GM19328 (cell line): ENCODE results near the gene FGGY.

Source experiments
- ATAC-seq: cut with Tn5 transposase; IDR thresholded peaks from one replicate; pipeline ENCODE4 v1.9.1; 2021; ENCODE audit warnings: mild to moderate bottlenecking, moderate library complexity; ENCODE audit not compliant: unreplicated experiment

The FGGY gene

GRCh38 chr1:59378621-59379370, 81.9 kb downstream of the FGGY start:
- no peak for ATAC-seq

GRCh38 chr1:59379371-59379728, 82.5 kb downstream of the FGGY start:
- no peak for ATAC-seq

GRCh38 chr1:59383963-59384362, 87.1 kb downstream of the FGGY start:
- ATAC-seq: no peak

GRCh38 chr1:59384443-59384842, 87.5 kb downstream of the FGGY start:
- no peak for ATAC-seq

- no peak for ATAC-seq
Measured at GRCh38 chr1:59388191-59388590, 91.3 kb downstream of the FGGY start.

- no peak for ATAC-seq
Measured at GRCh38 chr1:59389847-59390246, 93.0 kb downstream of the FGGY start.

GRCh38 chr1:59390307-59390706, 93.4 kb downstream of the FGGY start:
- ATAC-seq: no peak

GRCh38 chr1:59391212-59392179, 94.6 kb downstream of the FGGY start:
- ATAC-seq: no peak

- ATAC-seq: no peak
Measured at GRCh38 chr1:59393211-59394180, 96.6 kb downstream of the FGGY start.

GRCh38 chr1:59394706-59395425, 98.0 kb downstream of the FGGY start:
- ATAC-seq: no peak

- ATAC-seq: no peak
Measured at GRCh38 chr1:59396387-59396786, 99.5 kb downstream of the FGGY start.

GRCh38 chr1:59397139-59397858, 100.4 kb downstream of the FGGY start:
- ATAC-seq: no peak

- no peak for ATAC-seq
Measured at GRCh38 chr1:59399642-59400041, 102.7 kb downstream of the FGGY start.

GRCh38 chr1:59401581-59401980, 104.7 kb downstream of the FGGY start:
- ATAC-seq: no peak

- no peak for ATAC-seq
Measured at GRCh38 chr1:59404796-59405195, 107.9 kb downstream of the FGGY start.

GRCh38 chr1:59406437-59407164, 109.7 kb downstream of the FGGY start:
- no peak for ATAC-seq

GRCh38 chr1:59408608-59409240, 111.8 kb downstream of the FGGY start:
- ATAC-seq: no peak

GRCh38 chr1:59409549-59409948, 112.7 kb downstream of the FGGY start:
- no peak for ATAC-seq
